GM19193 (cell line): ENCODE results near the gene SMNDC1.

Source experiments
- POLR2A ChIP-seq: IDR thresholded peaks from 4 replicates; pipeline ENCODE4 v1.6.1; 2011; ENCODE audit not compliant: insufficient read depth, insufficient read length; ENCODE audit errors: extremely low read depth

SMNDC1 gene

GRCh38 chr10:110275128-110275729, 29.5 kb downstream of the SMNDC1 start:
- no peak for TF ChIP-seq POLR2A

DNA sequence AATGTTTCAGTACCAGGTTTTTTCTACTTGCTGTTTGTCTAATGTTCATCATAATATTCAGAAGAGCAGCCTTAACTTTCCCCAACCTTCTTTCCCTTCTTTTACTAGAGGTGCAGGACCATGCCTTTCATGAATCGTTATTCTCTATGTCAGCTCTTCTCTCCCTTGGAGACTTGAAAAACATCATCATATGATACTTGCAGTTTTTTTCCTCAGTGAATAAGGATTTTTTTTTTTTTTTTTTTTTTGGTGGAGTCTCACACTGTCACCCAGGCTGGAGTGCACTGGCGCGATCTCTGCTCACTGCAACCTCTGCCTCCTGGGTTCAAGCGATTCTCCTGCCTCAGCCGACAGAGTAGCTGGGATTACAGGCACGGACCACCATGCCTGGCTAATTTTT, 30.1 kb downstream of the SMNDC1 start:
- no peak for TF ChIP-seq POLR2A

DNA sequence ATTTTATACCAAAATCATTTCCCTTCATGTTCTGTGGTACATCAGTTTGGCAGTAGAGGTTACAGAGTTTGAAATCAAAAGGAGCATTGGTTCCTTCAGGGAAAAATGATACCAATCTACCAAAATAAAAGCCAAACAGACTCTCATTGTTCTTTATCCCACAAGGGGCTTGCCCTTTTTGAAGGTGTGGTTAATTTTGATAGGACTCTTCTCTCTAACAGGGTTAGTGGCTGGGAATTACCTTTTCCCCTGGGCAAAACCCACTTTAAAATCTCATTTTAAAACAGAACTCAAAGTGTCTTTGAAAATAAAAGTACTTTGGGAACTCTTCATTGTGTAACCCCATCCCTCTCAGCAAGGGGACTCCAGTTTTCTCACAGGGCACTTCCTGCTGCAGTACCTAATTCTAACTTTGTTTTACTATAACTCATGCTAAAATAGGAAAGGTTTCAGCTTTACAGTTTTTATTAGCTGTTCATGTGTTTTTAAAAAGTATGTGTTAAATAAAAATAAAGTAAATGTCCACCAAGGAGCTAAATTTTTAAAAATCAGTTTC, 30.6 kb downstream of the SMNDC1 start:
- no peak for TF ChIP-seq POLR2A

GRCh38 chr10:110273474-110273873, 31.2 kb downstream of the SMNDC1 start:
- TF ChIP-seq POLR2A, result no peak

DNA sequence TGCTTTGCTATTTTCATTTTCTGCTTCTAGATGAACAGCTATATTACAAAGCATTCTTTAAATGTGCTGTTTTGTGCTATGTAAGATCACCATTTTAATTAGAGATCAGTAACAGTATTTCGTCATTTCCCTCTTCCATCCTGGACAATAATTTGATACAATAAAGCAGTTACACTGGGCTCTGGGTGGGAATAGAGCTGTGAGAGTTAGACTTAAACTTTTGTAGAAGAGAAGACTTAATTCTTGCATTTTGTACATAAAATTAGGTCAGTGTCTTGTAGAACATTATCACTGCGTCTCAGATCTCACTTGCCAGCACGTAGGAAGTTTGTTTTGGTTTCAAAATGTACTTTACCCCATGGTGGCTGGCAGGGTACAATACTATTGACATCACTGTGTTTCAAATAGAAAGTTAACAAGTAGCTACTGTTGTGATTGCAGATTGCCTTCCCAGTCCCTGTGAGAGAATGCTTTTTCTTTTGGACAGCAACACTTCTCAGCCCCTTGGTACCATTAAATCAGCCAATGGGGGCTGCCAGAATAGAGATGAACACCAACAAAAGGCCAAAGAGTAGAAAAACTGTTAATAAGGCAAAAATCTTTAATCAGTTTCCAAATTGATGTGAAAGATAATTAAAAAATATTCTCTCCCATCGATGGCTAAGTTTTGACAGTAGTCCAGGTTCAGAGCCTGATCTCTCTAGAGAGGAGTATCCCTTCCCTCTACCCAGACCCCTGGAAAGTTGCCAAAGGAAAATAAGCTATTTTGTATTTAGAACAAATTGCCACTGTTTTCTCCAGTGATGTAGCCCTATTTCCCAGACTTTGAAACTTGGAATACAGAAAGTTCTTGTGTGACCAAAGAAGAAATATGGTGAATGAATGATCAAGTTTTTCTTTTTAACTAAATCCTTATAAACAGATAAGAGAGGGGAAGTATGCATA, 35.1 kb downstream of the SMNDC1 start:
- TF ChIP-seq POLR2A, result no peak

DNA sequence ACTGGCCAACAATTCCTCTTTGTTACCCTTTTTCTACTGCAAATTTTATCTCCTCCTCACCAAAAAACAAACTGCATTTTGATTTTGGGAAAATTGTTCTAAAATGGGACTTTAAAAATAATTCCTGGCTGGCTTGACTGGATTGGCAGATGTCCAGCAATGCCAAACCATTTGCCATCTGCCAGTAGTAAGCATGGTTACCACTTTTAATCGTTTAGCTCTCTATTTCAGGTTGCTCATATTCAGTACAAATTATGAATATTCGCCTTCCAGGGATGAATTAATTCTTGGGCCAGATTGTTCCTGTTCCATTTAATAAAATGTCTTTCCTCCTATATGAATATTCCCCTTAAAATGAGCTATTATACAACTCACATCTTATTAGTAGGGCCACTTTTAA, 35.7 kb downstream of the SMNDC1 start:
- TF ChIP-seq POLR2A, result no peak

DNA sequence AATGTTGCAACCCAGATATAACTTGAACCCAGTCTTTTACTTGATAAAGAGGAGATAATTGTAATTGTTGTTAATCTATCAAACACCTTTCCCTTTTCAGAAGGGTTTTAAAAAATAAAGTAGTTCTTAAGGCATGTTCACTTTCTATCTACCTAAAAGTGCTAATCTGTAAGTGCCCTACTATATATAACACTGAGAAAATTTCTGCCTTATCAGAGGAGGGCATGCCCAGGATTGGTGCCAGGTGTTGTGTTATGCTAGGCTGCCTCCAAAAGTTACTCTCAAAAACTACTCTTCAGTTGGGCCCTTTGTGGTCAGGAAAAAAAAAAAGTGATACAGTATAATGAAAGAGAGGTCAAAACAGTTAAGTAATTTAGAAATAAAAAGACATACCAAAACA, 36.3 kb downstream of the SMNDC1 start:
- no peak for TF ChIP-seq POLR2A

GRCh38 chr10:110267276-110267675, 37.4 kb downstream of the SMNDC1 start:
- TF ChIP-seq POLR2A, result no peak

DNA sequence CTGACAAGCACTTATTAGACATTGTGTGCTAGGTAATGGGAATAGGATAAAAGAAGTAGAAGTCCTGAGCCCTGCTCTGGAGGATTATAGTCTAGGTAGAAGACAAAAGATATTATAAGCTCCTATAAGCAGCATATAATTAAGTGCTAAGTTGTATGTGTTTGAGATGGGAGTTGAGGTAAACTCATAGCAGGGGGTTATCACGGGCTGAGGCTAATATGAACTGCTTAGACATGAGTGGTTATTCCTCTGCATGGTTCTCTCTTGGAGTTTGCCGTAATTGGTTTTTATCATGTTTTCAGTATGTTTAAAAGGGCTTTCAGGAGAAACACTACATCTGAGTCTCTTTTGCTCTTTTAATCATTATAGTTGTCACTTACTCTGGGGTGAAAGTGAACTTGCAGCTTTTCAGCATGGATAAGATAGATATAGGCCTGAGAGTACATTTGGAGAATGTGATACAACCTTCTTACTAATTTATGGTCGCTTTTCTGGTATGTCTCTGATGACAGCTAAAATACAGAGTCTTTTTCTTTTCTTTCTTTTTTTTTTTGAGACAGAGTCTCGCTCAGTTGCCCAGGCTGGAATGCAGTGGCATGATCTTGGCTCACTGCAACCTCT, 39.0 kb downstream of the SMNDC1 start:
- no peak for TF ChIP-seq POLR2A

DNA sequence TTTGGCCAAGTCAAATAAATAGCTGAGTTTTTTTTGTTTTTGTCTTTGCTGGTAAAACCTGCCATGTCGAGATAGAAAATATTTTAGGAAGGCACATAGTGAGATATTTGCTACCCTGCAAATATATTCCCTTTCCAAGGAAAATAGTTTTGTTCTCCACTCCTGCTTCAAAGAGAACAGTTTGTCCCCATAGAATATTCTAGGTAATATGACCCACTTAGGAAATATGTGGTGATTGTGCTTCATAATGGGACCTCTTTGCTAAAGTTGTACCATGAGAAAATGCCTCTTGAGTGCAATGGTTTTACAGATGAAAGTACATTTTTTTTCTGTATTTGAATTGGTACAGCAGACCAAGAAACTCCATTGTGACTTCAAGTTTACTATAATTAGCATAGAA, 41.6 kb downstream of the SMNDC1 start:
- no peak for TF ChIP-seq POLR2A

- no peak for TF ChIP-seq POLR2A
Measured at GRCh38 chr10:110260746-110261477, 43.8 kb downstream of the SMNDC1 start.

GRCh38 chr10:110259317-110259716, 45.4 kb downstream of the SMNDC1 start:
- no peak for TF ChIP-seq POLR2A

- TF ChIP-seq POLR2A, result no peak
Measured at GRCh38 chr10:110258542-110258941, 46.2 kb downstream of the SMNDC1 start.

GRCh38 chr10:110254467-110254866, 50.3 kb downstream of the SMNDC1 start:
- no peak for TF ChIP-seq POLR2A

DNA sequence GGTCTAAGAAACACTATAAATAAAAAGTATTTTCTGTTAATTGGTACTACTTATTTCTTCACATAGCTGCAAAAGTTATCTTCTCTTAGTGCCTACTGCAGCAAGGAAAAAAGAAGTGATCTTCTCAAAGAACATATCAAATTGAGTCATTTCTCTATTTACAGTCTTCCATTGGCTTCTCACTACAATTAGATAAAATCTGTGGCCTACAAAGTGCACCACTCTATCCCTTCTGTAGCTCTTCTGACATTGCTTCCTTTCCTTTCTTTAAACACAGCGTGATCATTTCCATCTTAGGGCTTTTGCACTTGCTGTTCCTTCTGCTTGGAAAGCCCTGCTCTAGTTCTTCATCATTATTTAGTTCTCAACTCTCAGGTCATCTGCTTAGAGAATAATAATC, 52.6 kb downstream of the SMNDC1 start:
- no peak for TF ChIP-seq POLR2A
